ENCODE data around the gene PDE3A.

PDE3A gene

DNA sequence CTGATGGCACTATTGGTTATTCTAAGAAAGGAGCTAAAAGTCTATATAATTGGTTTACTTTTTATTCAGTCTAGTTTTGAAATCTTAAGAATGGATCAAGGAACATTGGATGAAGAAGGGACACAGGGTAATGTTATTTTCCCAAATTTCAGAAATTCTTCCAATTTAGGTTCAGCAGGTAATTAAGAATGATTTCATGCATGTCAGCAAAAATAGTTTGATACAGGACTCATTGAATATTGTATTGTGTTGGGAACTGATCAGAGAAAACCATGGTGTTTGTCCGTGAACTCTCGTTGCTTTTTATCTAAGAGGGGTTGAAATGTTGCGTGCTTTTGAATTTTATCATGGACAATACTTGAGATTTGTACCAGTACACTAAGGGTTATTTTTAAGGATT lies 58.6 kb downstream of the PDE3A start:
- no peak for DNase-seq

DNA sequence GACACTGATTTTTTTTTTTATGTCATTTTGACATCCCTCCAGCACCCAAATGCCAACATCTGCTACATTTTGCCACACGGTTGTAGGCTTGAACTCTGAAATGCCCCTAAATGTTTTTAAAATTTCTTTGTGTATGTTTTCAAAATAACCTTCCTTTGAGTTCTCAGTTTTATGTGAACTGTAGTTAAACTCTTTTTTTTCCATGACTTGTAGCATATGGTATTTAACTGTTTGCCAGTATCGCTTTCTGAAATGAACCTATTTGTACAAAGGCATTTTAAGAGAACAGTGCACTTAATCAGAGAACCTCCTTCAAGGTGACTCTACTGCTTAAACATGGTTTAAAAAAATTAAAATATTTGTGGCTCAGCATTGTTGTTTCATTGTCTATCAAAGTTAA lies 61.5 kb downstream of the PDE3A start:
- no peak for DNase-seq

DNA sequence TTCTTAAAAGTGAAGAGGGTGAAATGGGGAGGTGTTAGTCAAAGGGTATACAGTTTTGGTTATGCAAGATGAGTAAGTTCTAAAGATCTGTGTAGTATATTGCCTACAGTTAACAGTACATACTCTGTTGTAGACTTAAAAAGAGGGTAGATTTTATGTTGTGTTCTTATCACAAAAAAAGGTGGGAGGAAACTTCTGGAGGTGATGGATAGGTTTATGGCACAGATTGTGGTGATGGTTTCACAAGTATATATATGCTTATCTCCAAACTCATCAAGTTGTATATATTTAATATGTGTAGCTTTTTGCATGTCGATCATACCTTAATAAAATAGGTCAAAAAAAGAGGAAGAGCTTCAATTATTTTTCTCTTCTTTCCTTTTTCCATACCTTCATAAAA lies 64.0 kb downstream of the PDE3A start:
- no peak for DNase-seq

DNA sequence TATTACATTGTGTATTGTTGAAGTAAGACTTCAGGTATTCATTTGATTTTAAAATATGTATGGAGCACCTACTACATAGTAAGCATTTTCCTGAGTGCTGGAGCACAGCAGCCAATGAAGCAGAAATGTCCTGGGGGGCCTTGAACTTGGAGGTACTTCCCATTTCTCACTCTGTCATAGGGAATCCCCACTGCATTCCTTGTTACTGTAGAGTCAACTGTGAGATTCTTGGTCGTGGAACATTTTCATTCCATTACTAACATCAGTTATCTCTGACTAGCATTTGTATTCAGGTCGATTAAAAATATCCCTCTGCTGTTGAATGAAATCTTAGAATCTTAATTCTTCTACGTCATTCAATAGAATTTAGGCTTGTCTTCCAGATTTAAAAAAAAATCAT lies 66.7 kb downstream of the PDE3A start:
- DNase-seq = no peak

DNA sequence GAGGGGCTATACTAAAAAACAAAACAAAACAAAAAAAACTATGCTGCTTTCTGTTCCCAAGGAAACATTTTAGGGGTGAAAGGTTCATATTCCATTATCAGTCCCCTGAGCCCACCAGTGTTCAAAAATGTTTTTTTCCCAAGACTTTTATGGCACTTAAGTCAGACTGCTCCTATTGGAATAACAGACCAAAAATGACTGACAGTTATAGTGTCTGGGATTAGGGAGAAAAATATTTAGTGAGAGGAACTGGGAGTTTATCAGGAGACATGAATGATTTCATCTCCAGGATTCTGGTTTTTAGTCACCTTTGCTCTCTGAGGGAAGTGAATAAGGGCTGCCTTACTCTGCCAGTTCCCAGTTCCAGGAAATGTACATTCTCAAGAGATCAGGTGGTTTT lies 68.0 kb downstream of the PDE3A start:
- DNase-seq = no peak

DNA sequence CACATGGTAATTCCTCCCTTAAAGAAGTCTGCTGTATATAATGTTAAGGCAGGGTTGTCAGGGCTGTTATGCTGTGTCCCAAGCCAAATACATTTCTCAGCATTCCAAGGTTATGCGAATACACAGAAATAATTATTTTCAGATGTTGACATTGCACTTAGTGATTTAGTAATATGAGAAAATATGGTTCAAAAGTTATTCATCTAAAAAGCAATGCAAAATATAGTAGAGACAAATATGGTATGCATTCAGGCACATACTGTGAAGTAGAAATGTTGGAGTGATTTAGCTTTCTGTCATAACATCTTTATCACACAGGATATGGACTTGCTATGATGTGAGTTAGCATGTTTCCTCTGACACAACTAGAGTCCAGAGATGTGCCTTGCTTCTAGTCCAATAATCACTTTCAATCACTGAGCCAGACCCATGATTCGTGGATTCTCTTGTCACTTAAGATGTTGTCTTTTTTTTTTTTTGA lies 70.0 kb downstream of the PDE3A start:
- no peak for DNase-seq

DNA sequence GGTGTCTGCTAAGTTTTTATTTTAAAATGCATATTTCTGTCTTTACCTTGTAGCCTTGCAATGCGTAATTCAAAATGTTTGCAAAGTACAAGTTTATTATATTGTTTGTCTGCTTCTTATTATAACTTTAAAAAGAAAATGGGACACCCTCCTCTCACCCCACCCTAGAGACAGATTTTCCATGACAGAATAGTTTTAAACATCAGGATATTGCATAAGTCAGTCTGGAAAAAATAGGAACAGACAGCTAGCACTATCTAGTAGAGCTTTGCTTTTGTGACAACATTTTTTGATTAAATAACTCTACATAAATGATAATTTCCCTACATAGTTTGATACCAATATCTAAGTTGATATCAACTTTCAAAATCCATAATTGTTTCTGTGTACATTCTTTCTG lies 71.3 kb downstream of the PDE3A start:
- DNase-seq = no peak

DNA sequence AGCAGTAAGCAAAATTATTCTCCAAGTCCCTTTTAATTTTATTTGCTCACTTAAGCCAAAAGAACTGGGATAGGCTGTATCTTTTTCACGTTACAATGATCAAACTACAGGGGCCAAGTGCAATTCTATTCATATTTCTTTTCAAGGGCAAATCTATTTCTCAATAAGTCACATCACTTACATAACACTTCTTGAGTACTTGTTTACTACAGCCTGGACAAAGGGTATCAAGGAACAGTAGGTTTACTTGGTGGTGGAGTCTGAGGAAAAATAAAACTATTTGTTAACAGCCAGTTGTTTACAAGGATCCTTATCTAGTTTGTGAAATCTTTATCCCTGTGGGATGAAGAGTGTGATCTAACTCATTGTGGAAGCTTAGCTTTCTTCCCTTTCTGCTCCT lies 72.1 kb downstream of the PDE3A start:
- no peak for DNase-seq

DNA sequence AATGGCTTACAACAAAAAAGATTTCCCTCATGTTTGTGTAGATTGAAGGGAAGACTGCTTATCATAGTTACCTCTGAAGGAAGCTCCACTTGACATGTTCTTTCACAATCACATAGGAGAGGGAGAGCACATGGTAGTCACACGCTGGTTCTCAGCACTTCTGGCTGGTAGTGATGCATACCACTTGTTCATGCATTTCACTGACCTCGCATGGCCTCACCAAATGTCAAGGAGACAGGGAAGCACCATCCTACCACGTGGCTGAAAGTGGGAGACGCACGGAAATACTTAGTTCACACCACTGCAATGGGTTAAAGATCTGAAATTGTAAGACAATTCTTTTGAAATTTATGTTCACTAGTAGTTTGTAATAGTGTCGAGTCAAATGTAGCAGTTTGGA lies 74.0 kb downstream of the PDE3A start:
- DNase-seq = no peak

DNA sequence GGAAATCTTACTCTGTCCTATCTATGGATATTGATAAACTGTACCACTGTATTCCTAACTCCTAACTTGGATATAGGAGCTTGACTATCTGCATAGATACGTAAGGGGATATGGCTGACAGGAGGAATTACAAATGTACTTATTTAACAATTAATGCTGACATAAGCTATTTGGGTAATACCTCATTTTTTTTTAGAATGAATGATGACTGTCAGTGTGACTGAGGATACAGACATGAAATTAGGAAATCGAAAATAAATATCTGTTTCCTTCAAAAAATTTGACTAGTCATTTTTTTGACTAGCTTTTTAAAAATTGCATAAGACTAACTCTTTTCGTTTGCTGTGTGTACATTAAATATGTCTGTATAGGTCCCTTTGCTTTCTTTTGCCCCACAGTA lies 74.9 kb downstream of the PDE3A start:
- no peak for DNase-seq

DNA sequence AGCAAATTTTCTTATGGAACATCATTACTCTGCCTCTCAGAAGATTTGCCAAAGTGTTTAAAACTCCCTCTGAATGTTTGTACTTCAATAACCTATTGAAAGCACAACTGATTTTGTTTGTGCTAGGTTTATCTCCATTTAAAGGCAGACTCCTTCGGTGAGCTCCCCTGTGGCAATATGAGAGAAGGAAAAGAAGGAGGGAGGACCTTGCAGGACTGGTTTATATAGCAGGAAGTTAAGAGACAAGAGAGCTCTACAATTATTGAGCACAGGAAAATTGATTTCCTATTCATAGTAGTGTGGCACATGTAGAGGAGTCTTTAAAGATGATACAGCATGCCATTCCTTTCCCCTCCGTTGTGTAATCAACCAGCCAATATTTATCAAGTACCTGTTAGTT lies 75.5 kb downstream of the PDE3A start:
- DNase-seq = no peak

DNA sequence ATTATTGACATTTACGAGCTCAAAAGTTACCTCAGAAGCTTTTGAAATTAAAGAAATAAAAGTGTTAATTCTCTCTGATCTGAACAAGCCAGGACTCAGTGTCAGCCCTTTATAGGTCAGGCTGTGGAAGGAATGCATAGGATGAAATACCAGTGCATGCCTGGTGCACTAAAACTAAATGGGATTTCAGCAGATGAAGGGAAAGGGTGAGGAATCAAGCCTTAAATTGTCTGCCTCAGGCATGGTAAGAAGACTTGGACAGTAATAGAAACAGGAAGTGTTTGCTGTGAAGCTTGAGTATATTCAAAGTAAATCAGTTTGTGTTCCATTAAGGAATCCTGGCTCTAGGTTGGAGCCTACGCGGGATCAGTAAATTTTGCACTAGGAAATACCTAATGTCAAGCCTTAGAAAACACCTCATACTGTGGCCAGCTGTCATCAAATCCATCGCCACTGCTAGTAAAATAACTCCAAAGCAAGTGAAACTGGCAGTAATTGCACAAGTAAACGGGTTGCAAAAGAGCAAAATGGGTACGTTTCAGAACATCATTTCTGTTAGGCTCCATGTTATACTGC lies 76.3 kb downstream of the PDE3A start:
- no peak for DNase-seq

DNA sequence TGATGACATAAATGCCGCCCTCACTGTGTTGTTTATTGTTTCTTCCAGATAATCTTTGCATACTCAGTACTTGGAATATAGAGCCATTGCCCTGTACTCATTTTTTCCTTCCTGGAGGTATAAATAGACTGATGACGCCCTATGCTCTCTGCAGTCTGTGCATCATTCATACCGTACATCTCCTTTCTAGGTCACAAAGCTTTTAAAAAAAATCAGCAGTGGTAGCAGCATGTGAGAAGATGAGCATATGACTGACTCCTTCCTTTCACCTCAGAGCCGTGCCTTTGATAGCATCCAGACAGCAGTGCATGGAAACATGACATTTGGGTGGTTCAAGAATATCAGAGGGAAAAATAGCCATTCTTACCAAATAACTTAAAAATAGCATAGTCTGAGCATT lies 77.3 kb downstream of the PDE3A start:
- no peak for DNase-seq

DNA sequence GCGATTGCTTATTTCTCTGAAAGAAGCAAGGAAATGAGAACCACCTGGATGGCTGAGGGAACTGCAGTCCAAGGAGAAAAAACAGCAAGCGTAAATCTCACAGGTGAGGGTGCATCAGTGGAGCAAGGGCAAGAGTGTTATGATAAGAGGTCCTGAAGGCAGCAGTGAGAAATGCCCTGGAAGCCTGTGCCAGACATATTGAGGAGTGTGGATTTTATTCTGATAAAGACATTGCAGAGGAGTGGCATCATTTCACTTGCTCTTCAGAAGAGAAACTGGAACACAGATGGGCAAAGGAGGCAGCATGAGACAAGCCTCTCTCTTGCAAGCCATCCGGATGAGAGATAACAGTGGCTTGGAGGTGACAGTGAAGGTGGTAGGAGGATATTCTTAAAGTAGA lies 78.5 kb downstream of the PDE3A start:
- DNase-seq = no peak

DNA sequence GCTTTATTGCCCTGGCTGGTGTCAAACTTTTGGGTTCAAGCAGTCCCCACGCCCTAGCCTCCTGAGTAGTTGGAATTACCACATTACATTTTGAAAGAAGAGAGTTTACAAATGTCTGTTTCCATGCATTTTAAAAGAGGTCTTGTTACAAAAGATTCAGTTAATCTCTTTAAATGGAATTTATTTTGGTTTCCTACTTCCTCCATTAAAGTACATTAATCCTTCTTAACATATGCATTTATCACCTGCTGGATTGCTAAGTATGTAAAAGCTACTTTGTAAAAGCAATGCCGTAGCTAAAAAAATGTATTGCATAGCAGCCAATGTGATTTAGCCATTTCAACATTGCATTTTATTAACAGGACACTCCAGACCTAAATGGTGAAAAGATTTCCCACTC lies 80.4 kb downstream of the PDE3A start:
- no peak for DNase-seq

DNA sequence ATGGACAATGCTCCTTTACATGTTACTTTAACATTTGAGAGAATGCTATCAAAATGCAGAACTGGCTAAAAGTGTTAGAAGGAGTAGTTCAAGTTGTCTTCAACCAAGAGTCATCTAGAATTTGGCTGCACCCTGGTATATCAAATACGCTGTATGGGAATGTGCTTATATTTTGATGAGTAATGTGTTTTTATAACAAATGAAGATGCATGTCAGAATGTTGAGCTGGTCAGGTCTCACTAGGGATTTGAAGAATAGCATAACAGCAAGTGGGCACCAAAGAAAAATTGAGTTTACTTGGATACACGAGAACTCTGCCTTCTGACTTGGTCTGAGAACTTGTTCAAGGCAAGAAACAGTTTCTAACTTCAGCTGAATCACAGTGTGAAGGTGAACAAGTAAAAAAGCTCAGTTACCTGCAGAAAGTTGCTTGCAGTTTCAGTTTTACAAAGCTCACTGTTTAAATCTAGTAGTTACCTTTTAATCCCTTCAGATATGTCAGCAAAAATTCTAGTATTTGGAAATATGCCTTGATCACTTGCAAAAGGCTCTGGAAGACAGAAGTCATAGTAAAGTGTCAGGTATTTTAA lies 82.3 kb downstream of the PDE3A start:
- DNase-seq = no peak

DNA sequence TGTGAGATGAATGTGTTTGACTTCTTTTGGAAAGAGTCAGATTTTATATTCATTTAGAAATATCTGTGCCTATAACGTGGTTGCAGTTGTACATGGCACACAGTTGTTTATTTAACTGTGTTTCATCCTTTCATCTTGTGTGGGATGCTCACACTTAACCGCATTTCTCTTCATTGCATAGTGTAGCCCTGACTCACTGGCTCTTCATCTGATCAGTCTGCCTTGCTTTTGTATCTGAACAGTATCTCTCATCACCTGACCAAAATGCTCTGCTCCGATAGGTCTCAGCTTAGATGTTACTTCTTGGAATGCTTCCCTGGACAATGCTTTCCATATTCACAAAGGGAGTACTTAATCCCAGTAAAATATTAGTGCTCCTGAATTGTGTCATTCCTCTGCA lies 83.4 kb downstream of the PDE3A start:
- DNase-seq = no peak

DNA sequence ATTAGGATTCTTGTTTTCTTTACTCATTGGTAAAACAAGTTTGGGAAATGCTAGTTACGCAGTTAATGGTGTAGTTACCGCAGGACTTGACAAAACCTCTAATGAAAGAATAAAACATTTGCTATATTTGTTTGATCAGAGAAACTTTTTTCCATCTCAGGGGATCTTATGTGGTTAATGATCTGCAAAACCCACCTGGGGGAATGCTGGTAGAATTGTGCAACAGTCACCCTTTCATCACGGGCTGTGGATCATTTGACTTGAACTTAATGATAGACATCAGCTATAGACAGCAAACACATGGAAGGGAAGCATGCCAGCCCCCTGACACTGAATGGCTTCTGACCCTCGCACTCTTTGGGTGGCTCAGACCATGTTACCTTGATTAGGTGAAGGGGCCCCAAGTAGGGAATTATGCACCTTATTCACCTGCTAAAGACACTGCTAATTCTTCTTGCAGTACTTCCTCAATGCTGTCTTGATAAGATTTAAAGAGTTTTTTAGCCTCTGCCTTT lies 84.2 kb downstream of the PDE3A start:
- no peak for DNase-seq

DNA sequence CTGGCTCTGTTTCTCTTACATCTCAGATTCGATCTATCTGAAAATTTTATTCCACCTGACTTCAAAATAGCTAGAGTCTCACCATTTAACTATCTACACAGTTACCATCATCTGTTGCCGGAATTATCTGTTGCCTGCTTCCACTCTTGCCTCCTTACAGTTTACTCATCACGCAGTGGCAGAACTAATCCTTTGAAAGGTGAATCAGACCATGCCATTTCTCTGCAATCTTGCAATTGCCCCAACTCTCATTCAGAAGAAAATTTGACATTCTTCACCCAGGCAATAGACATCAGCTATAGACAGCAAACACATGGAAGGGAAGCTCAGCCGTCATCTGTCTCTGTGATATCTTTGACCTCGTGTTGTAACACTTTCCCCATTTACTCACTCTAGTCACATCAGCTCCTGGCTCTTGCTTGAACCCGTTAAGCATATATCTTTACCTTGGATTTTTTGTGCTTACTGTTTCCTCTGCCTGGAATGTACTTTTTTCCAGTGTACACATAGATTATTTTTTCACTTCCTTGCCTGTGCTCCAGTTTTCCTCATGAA lies 85.5 kb downstream of the PDE3A start:
- no peak for DNase-seq

DNA sequence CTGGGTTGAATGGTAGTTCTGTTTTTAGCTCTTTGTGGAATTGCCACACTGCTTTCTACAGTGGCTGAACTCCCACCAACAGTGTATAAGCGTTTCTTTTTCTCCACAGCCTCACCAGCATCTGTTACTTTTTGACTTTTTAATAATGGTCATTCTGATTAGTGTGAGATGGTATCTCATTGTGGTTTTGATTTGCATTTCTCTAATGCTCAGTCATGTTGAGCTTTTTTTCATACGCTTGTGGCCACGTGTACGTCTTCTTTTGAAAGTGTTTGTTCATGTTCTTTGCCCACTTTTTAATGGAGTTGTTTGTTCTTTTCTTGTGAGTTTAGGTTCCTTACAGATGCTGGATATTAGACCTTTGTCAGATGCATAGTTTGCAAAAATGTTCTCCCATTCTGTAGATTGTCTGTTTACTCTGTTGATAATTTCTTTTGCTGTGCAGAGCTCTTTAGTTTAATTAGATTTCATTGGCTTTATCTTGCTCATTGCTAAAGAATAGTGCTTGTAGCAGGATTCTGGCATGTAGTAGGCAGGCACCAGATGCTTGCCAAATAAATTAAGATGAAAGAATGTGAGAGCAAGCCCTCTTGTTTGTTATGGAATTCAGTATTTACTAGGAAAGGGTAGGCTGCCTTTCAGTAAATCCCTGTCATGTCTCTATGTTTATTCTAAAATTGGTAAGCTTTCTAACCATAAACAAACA lies 86.8 kb downstream of the PDE3A start:
- no peak for DNase-seq

DNA sequence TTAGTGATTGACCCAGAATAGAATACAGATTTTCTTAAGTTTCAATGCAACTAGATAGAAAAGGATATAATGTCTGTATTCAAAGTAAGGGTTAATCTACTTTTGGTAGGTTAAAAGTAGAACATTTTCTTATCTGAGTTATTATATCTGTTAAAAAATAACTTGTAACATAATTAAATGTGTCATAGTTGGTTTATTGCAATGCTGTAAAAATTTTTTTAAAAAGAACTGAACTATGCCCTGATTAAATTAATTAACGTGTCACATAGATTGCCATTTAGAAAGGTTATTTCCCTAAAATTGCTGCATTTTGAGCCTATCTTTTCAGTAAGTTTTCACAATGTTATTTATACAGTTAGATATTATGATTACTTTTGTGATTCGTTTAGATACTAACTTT lies 89.2 kb downstream of the PDE3A start:
- DNase-seq = no peak

DNA sequence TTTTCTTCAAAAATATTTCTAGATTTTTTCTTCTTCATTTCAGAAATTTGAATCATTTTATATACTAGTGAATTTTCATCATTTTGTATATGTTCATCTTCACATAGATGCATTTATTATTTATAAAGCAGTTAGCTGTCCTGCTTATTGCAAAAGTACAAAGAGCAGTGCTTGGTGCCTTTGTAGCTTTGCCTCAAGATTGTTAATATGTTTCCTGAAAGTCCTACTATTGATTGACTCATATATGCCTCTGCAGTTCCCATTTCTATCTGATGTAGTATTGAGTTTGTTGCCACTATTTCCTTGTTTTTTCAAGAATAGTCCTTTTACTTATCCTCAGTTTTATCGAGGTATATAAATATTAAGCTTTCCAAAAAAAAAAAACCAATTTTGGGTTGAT lies 89.7 kb downstream of the PDE3A start:
- DNase-seq = no peak

DNA sequence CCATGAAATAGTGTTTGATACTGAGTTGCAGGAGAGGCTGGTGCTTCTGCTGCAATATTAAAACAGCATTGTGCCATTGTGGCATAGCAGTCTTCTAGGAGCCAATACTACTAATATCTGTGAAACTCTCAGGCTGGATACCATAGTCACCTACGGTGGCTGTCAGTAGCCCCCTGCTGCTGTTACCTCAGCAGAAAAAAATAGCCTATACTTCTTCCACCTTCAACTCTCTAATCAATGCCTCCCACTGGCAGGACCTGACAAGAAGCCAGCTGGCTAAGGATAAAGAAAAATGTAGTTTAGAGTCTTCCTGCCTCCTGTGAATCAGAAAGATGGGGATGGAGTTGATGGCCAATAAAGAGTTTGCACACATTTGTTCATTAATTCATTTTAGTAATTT lies 91.6 kb downstream of the PDE3A start:
- no peak for DNase-seq

DNA sequence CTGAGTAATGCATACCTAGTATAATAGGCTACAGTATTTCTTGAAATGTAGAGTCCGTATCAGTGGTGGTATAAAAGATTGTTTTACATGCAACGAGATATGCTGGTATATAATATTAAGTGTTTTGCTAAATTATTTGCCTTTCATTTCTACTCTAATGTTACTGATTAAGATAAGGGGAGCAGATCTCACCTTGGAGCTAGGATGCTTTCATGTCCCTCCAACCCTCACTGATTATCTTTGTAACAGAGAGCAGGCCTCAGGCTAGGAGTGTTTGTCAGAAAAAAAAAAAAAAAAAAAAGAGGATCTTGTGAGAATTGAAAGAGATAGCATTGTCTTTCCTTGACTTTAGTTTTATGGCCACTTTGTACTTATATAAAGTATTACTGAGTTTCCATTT lies 92.6 kb downstream of the PDE3A start:
- DNase-seq = no peak
